Duodenal mucosa (tissue), 2 donors: ENCODE results near the gene ZNF30.
"Not testable (repeated sequence)": the region's sequence is repeated elsewhere in the genome, so short reads cannot be mapped to it uniquely, and the experiment has no call there.

ENCODE experiments used
- H3K27ac ChIP-seq: one replicate; pipeline ENCODE4 v1.7.0; 2013; ENCODE audit warnings: low read depth, low read length
- H3K27me3 ChIP-seq, 2 donors: one replicate each; pipeline ENCODE4 v1.7.0; 2013; ENCODE audit warnings: low read length in 2 of 2, control low read depth in 1 of 2; ENCODE audit not compliant: insufficient read depth in 2 of 2, control insufficient read depth in 1 of 2
- H3K36me3 ChIP-seq, 2 donors: one replicate each; pipeline ENCODE4 v1.7.0; 2013; ENCODE audit warnings: low read length in 2 of 2, control low read depth in 1 of 2; ENCODE audit not compliant: insufficient read depth in 2 of 2, control insufficient read depth in 1 of 2
- H3K4me1 ChIP-seq, 2 donors: one replicate each; pipeline ENCODE4 v1.7.0; 2013; ENCODE audit warnings: low read length in 2 of 2, control low read depth in 1 of 2; ENCODE audit not compliant: insufficient read depth in 2 of 2, control insufficient read depth in 1 of 2
- H3K4me3 ChIP-seq, 2 donors: one replicate each; pipeline ENCODE4 v1.7.0; 2013; ENCODE audit warnings: low read length in 2 of 2, low read depth in 1 of 2
- H3K9ac ChIP-seq, 2 donors: one replicate each; pipeline ENCODE4 v1.7.0; 2013; ENCODE audit warnings: low read length in 2 of 2, low read depth in 1 of 2
- H3K9me3 ChIP-seq, 2 donors: one replicate each; pipeline ENCODE4 v1.7.0; 2013; ENCODE audit warnings: low read length in 2 of 2, control low read depth in 1 of 2; ENCODE audit not compliant: control insufficient read depth in 1 of 2

ZNF30 gene

DNA sequence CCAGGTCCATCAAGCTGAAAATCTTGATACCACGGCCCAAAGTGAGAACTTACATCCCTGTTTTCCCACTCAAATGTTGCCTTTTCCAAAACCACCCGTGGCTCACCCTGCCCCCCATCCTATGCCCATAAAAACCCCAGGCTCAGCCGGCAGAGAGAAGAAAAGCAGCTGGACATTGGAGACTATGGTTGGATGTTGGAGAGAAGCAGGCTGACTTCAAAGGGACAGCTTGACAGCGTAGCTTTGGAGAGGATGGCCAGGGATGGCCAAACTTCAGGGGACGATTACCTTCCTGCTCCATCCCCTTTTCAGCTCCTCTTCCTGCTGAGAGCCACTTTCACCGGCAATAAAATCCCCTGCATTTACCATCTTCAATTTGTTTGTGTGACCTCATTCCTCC lies 40.8 kb downstream of the ZNF30 start:
- no peak overlapping the region for H3K9ac ChIP-seq
- no peak overlapping the region for H3K27ac ChIP-seq
- H3K9me3 ChIP-seq, result peaks cover 0 to 3% of the 10 kb centered on the region in 2 donors
- H3K4me3 ChIP-seq, result no peak overlapping the region
- H3K27me3 ChIP-seq, result no peaks in the 10 kb centered on the region
- peaks cover 6 to 8% of the 10 kb centered on the region in 2 donors for H3K4me1 ChIP-seq
- H3K36me3 ChIP-seq, result no peaks in the 10 kb centered on the region

DNA sequence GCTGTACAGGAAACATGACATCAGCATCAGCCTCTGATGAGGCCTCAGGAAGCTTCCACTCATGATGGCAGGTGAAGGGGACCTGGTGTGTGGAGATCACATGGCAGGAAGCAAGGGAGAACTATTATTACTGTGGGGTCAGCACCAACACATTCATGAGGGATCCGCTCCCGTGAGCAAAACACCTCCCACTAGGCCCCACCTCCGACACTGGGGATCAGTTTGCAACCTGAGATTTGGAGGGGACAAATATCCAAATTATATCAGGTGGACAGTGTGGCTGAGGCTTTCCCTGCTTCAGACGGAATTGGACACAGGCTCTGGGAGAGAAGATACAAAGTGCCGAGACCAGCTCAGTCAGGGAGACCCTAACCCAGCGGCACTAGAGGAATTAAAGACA lies 43.0 kb downstream of the ZNF30 start:
- no peaks in the 10 kb centered on the region for H3K36me3 ChIP-seq
- no peaks in the 10 kb centered on the region for H3K27me3 ChIP-seq
- H3K4me3 ChIP-seq, result no peak overlapping the region
- peaks cover 5 to 10% of the 10 kb centered on the region in 2 donors for H3K4me1 ChIP-seq
- H3K27ac ChIP-seq, result no peak overlapping the region
- H3K9me3 ChIP-seq, result peaks cover 0 to 3% of the 10 kb centered on the region in 2 donors
- no peak overlapping the region for H3K9ac ChIP-seq

DNA sequence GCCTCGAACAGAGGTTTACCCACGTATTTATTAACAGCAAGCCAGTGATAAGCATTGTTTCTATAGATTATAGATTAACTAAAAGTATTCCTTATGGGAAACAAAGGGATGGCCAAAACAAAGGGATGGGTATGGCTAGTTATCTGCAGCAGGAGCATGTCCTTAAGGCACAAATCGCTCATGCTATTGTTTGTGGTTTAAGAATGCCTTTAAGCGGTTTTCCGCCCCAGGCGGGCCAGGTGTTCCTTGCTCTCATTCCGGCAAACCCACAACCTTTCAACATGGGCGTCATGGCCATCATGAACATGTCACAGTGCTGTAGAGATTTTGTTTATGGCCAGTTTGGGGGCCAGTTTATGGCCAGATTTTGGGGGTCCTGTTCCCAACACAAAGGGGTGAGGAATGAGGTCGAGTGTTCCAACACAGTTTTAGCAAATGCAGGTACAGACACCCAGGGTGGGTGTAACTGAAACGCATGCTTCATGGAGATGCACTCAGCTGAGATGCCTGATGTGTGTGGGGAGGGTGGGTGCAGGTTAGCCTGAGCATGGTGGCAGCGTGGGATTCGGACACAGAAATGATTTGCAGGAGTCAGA lies 43.6 kb downstream of the ZNF30 start:
- H3K9ac ChIP-seq, H3K9me3 ChIP-seq, H3K27me3 ChIP-seq, H3K36me3 ChIP-seq, H3K27ac ChIP-seq, H3K4me3 ChIP-seq: not testable (repeated sequence)
- H3K4me1 ChIP-seq, result peaks cover 11 to 12% of the 10 kb centered on the region in 2 donors

DNA sequence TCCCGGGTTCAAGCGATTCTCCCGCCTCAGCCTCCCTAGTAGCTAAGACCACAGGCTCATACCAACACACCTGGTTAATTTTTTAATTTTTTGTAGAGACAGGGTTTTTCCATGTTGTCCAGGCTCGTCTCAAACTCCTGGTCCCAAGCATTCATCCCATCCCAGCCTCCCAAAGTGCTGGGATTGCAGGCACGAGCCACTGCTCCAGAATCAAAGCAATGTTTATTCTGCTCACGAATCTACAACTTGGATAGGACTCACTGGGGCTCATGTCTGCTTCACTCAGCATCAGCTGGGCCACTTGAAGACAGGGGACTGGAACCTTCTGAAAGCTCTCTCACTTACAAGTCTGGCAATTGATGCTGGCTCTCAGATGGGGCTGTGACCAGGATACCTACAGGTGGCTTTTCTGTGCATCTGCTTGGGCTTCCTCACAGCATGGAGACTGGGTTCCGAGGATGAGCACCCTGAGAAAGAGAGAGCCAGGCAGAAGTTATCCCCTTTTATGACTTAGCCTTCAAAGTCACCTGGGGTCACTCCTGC lies 45.5 kb downstream of the ZNF30 start:
- no peak overlapping the region for H3K4me3 ChIP-seq
- peaks cover 9 to 11% of the 10 kb centered on the region in 2 donors for H3K9me3 ChIP-seq
- H3K4me1 ChIP-seq, result peaks cover 11 to 13% of the 10 kb centered on the region in 2 donors
- no peaks in the 10 kb centered on the region for H3K27me3 ChIP-seq
- H3K9ac ChIP-seq, result no peak overlapping the region
- H3K36me3 ChIP-seq, result no peaks in the 10 kb centered on the region
- no peak overlapping the region for H3K27ac ChIP-seq

DNA sequence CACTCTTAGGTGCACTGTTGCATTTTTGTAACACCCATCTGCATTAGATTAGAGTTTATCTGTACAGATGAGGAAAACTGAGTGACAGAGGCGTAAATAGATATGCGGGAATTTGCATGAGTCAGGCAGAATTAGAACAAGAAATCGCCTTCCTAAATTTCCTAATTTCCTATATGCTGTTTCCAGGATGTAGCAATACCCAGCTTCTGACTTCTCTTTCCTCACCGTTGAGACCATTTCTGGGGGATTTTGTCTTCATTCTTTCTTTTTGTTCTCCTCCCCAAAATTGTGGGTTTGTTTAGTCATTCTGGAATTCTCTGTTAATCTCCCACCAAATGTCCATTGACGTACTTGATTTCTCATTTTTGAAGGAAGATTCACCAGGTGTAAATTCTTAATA lies 47.9 kb downstream of the ZNF30 start:
- H3K4me3 ChIP-seq, result no peak overlapping the region
- H3K9me3 ChIP-seq, result peaks cover 8 to 10% of the 10 kb centered on the region in 2 donors
- no peak overlapping the region for H3K27ac ChIP-seq
- no peaks in the 10 kb centered on the region for H3K27me3 ChIP-seq
- H3K9ac ChIP-seq, result no peak overlapping the region
- peaks cover 13 to 19% of the 10 kb centered on the region in 2 donors for H3K4me1 ChIP-seq
- no peaks in the 10 kb centered on the region for H3K36me3 ChIP-seq

DNA sequence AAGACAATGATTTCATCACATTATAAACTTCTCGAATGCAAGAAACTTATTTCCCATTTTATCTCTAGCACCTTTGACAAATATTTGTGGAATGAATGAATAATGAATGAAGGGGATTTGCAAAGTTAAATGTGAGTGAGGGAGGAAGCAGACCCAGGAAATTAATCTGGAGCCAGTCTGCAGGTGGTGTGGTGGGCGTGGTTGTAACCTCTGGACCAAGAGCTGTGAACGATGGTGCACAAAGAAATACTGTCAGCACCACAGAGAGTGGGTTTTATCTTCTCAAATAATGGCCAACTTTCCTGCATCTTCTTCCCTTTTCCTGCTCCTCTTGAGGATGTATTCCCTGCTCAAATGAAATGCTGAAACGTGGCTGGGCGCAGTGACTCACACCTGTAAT lies 48.4 kb downstream of the ZNF30 start:
- Histone ChIP-seq H3K4me3 (no peak overlapping the region), H3K9me3 (peaks cover 8 to 10% of the 10 kb centered on the region in 2 donors), H3K9ac (no peak overlapping the region), H3K27me3 (no peaks in the 10 kb centered on the region), H3K27ac (no peak overlapping the region), H3K4me1 (peaks cover 13 to 19% of the 10 kb centered on the region in 2 donors), H3K36me3 (no peaks in the 10 kb centered on the region)

DNA sequence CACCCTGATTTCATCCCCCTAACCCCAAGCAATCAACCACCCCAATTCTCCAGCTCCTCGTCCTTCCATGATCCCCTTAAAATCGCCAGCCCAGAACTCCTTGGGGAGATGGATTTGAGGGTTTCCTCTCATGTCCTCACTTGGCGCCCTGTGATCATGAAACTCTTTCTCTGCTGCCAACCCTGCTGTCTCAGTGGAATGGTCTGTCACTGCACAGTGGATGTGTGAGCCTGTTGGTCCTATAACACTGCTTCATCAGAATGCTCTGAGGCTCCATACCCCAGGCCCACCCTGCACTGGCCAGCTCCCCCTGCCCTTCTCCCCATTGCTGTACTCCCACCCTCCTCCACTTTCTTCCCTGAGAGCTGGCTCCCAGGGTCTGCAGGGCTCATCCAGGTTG lies 49.9 kb downstream of the ZNF30 start:
- no peaks in the 10 kb centered on the region for H3K36me3 ChIP-seq
- H3K27ac ChIP-seq, result no peak overlapping the region
- H3K9ac ChIP-seq, result no peak overlapping the region
- no peak overlapping the region for H3K4me3 ChIP-seq
- H3K9me3 ChIP-seq, result peaks cover 8 to 10% of the 10 kb centered on the region in 2 donors
- no peaks in the 10 kb centered on the region for H3K27me3 ChIP-seq
- peaks cover 13 to 19% of the 10 kb centered on the region in 2 donors for H3K4me1 ChIP-seq

DNA sequence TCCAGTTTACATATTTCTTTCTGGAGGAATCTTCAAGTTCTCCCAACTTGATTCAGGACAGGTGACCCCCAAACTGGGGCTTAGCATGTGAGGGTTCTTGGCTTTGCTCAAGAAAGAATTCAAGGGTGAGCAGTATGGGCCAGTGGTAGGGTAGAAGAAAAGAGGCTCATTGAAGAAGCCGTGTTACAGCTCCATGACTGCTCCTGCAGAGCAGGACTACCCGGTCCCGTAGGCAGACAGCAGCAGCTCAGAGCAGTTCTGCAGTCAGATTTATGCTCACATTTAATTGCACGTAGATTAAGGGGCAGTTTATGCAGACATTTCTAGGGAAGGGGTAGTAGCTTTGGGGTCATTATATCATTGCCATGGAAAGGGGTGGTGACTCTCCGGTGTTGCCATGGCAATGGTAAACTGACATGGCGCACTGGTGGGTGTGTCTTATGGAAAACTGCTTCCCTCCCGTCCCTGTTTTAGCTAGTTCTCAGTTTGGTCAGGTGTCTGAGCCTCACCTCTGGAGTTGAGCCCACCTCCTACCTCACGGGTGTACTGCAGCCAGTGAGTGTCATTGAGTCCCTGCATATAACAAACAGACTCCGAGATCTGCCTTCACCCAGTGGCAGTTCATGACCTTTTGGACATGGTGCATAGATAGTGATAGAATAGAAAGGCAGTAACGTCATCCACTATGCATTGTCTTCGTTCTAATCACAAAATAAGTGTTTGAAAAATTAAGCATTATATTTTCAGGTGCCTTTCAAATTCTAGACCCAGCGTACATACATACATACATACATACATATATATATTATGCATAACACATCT lies 53.3 kb downstream of the ZNF30 start:
- peaks cover 8 to 10% of the 10 kb centered on the region in 2 donors for H3K9me3 ChIP-seq
- no peak overlapping the region for H3K4me3 ChIP-seq
- peaks cover 3 to 11% of the 10 kb centered on the region in 2 donors for H3K4me1 ChIP-seq
- H3K27ac ChIP-seq, result no peak overlapping the region
- H3K27me3 ChIP-seq, result no peaks in the 10 kb centered on the region
- no peaks in the 10 kb centered on the region for H3K36me3 ChIP-seq
- no peak overlapping the region for H3K9ac ChIP-seq

DNA sequence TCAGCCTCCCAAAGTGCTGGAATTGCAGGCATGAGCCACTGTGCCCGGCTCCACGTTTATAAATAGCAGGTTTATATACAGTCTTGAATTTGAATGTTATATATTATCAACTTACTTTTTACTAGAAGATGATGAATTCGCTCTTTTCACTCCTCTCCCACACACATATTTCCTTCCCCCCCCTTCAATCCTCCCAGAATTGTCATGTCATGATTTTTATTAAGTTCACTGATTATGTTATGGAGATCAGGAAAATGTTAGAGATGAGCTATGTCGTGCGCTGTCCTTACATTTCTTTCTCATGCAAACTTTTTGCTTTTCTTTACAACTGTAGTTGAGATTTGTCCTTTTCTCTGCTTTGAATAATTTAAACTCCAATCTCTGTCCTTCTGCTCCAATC lies 55.6 kb downstream of the ZNF30 start:
- Histone ChIP-seq H3K4me1 (peaks cover 7 to 15% of the 10 kb centered on the region in 2 donors), H3K4me3 (no peak overlapping the region), H3K9me3 (peaks cover 0 to under 1% of the 10 kb centered on the region in 2 donors), H3K9ac (no peak overlapping the region), H3K27ac (no peak overlapping the region), H3K36me3 (no peaks in the 10 kb centered on the region), H3K27me3 (no peaks in the 10 kb centered on the region)

DNA sequence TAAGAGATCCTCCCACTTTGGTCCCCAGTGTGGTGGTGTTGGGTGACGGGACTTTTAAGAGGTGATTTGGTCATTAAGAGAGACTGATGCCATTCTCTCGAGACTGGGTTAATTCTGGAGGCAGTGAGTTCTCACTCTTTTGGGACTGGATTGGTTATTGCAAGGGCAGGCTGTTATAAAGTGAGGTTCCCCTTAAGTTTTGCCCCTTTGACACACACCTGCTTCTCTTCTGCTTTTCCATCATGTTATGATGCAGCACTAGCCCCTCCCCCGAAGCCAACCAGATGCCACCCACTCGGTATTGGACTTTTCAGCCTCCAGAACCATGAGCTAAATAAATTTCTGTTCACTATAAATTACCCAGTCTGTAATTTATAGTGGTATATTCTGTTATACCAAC lies 57.1 kb downstream of the ZNF30 start:
- Histone ChIP-seq H3K4me3 (no peak overlapping the region), H3K4me1 (peaks cover 7 to 15% of the 10 kb centered on the region in 2 donors), H3K36me3 (no peaks in the 10 kb centered on the region), H3K27ac (no peak overlapping the region), H3K9me3 (no peaks in the 10 kb centered on the region), H3K9ac (no peak overlapping the region), H3K27me3 (no peaks in the 10 kb centered on the region)
